ENCODE results near the gene PKN2.

The PKN2 gene

DNA sequence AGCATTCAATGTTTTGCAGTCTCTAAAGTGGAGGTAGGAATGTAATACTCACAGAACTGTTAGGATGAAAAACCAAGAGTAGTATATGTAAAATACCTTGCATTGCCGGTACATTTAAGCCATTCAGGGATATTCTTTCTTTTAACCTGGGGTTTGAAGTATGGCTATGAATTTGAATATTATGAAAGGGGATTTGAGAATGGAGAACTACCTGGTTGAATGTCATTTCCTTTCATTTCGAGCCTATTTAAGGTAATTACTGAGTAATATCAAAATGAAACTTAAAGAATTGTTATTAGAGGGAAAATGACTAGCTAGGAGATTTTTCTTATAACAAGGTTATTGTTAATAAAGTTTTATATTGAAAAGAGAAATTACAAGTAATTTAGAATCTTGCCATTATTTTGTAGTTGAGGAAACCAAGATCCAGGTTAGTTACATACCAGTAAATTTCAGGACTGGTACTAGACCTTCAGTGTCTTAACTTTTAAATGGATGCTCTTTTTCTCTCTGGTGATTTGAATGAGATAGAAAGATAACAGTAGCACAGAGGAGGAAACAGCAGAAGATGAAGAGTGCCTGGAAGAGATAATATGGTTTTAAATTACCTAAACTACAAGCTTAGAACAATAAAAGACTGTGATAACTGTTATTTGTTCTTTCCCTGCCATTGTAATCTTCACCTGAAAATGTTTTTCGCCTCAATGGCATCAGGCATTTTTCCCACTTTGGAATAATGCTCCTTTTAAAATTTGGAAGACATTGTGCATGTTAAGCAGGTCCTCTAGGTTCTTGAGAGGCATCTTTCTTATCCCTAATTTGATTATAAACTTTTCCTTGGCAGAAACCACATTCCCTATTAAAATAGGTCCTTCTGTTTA, 103.2 kb downstream of the PKN2 start:
- Histone ChIP-seq H3K9ac (ENCODE audit: low read length) (no peak overlapping the region), H2AFZ (ENCODE audit: low read length) (no peak overlapping the region), H3K79me2 (ENCODE audit: low read length) (no peaks in the 10 kb centered on the region), H3K9me2 (replicated peaks; ENCODE audit: insufficient read depth, low read length) (no peaks in the 10 kb centered on the region), H3K27me3 (replicated peaks; ENCODE audit: insufficient read depth, low read length) (no peaks in the 10 kb centered on the region), H3K4me1 (ENCODE audit: low read length) (no peaks in the 10 kb centered on the region), H3K4me2 (ENCODE audit: low read depth, low read length) (no peak overlapping the region), H3K4me3 (ENCODE audit: low read length) (no peak overlapping the region), H3K36me3 (replicated peaks; ENCODE audit: insufficient read depth, low read length) (peaks cover 3% of the 10 kb centered on the region; the same call in 1 of the 2 replicates), H3K27ac (ENCODE audit: low read length) (no peak overlapping the region), H4K20me1 (ENCODE audit: insufficient read depth, low read length) (no peaks in the 10 kb centered on the region), H3F3A (ENCODE audit: insufficient read depth, low read length) (no peaks in the 10 kb centered on the region), H3K9me3 (replicated peaks; ENCODE audit: insufficient read depth, low read length) (no peaks in the 10 kb centered on the region)
- DNase-seq = no peak
- TF ChIP-seq CTCF (IDR thresholded peaks at IDR 0.05; ENCODE audit: low read length) (no peak), EZH2phosphoT487 (IDR thresholded peaks at IDR 0.05; ENCODE audit: low read length) (no peak), EZH2 (optimal IDR thresholded peaks at IDR 0.05; ENCODE audit: low read depth, low read length) (no peak)

- H3K4me1 ChIP-seq (ENCODE audit: low read length) = no peaks in the 10 kb centered on the region
- no peak overlapping the region for H3K4me2 ChIP-seq (ENCODE audit: low read depth, low read length)
- no peaks in the 10 kb centered on the region for H3K79me2 ChIP-seq (ENCODE audit: low read length)
- H3K4me3 ChIP-seq (ENCODE audit: low read length) = no peak overlapping the region
- no peak for DNase-seq
- peaks cover 3% of the 10 kb centered on the region; the same call in 1 of the 2 replicates for H3K36me3 ChIP-seq (replicated peaks; ENCODE audit: insufficient read depth, low read length)
- H3K9ac ChIP-seq (ENCODE audit: low read length) = no peak overlapping the region
- H3K9me2 ChIP-seq (replicated peaks; ENCODE audit: insufficient read depth, low read length) = no peaks in the 10 kb centered on the region
- H3K27me3 ChIP-seq (replicated peaks; ENCODE audit: insufficient read depth, low read length) = no peaks in the 10 kb centered on the region
- no peak for TF ChIP-seq CTCF (IDR thresholded peaks at IDR 0.05; ENCODE audit: low read length)
- TF ChIP-seq EZH2 (optimal IDR thresholded peaks at IDR 0.05; ENCODE audit: low read depth, low read length) = no peak
- TF ChIP-seq EZH2phosphoT487 (IDR thresholded peaks at IDR 0.05; ENCODE audit: low read length) = no peak
- H2AFZ ChIP-seq (ENCODE audit: low read length) = no peak overlapping the region
- no peaks in the 10 kb centered on the region for H3K9me3 ChIP-seq (replicated peaks; ENCODE audit: insufficient read depth, low read length)
- no peaks in the 10 kb centered on the region for H3F3A ChIP-seq (ENCODE audit: insufficient read depth, low read length)
- H3K27ac ChIP-seq (ENCODE audit: low read length) = no peak overlapping the region
- no peaks in the 10 kb centered on the region for H4K20me1 ChIP-seq (ENCODE audit: insufficient read depth, low read length)
These were observed 107.1 kb downstream of the PKN2 start for GRCh38 chr1:88791192-88791591.

GRCh38 chr1:88799491-88799890, 115.4 kb downstream of the PKN2 start:
- H3K4me1 ChIP-seq (ENCODE audit: low read length) = no peaks in the 10 kb centered on the region
- H3K9ac ChIP-seq (ENCODE audit: low read length) = no peak overlapping the region
- no peak for DNase-seq
- H3K4me3 ChIP-seq (ENCODE audit: low read length) = no peak overlapping the region
- H4K20me1 ChIP-seq (ENCODE audit: insufficient read depth, low read length) = no peaks in the 10 kb centered on the region
- TF ChIP-seq CTCF (IDR thresholded peaks at IDR 0.05; ENCODE audit: low read length) (no peak), EZH2 (optimal IDR thresholded peaks at IDR 0.05; ENCODE audit: low read depth, low read length) (no peak), EZH2phosphoT487 (IDR thresholded peaks at IDR 0.05; ENCODE audit: low read length) (no peak)
- H3K36me3 ChIP-seq (replicated peaks; ENCODE audit: insufficient read depth, low read length) = no peaks in the 10 kb centered on the region
- H3K4me2 ChIP-seq (ENCODE audit: low read depth, low read length) = no peak overlapping the region
- H3F3A ChIP-seq (ENCODE audit: insufficient read depth, low read length) = no peaks in the 10 kb centered on the region
- no peaks in the 10 kb centered on the region for H3K79me2 ChIP-seq (ENCODE audit: low read length)
- no peaks in the 10 kb centered on the region for H3K27me3 ChIP-seq (replicated peaks; ENCODE audit: insufficient read depth, low read length)
- H2AFZ ChIP-seq (ENCODE audit: low read length) = no peak overlapping the region
- no peak overlapping the region for H3K27ac ChIP-seq (ENCODE audit: low read length)
- H3K9me2 ChIP-seq (replicated peaks; ENCODE audit: insufficient read depth, low read length) = no peaks in the 10 kb centered on the region
- no peaks in the 10 kb centered on the region for H3K9me3 ChIP-seq (replicated peaks; ENCODE audit: insufficient read depth, low read length)
